Mesenchymal stem cell (in vitro differentiated cells and primary cell): ENCODE data around the gene MIEF2.
"Not testable (repeated sequence)": the region's sequence is repeated elsewhere in the genome, so short reads cannot be mapped to it uniquely, and the experiment has no call there.

ENCODE experiments used
- DNase-seq: peaks from one replicate; pipeline ENCODE4 v3.0.0-alpha.2; 2013
- H2AFZ ChIP-seq: one replicate; pipeline ENCODE4 v1.6.1; 2013; ENCODE audit warnings: low read depth, mild to moderate bottlenecking, control low read depth, inconsistent platforms, low read length, moderate library complexity
- H2AK5ac ChIP-seq: 2 replicates; pipeline ENCODE4 v1.6.1; 2013; ENCODE audit warnings: low read length, moderate library complexity, mild to moderate bottlenecking, inconsistent platforms; ENCODE audit not compliant: severe bottlenecking
- H2BK120ac ChIP-seq: one replicate; pipeline ENCODE4 v1.6.1; 2013; ENCODE audit warnings: low read depth, mild to moderate bottlenecking, inconsistent platforms, low read length, moderate library complexity
- H2BK12ac ChIP-seq, 2 experiments: one replicate each; pipeline ENCODE4 v1.6.1; 2013; ENCODE audit warnings: inconsistent platforms in 2 of 2, low read length in 2 of 2, mild to moderate bottlenecking in 2 of 2, moderate library complexity in 2 of 2, control low read depth in 1 of 2
- H2BK15ac ChIP-seq: one replicate; pipeline ENCODE4 v1.6.1; 2013; ENCODE audit warnings: mild to moderate bottlenecking, low read depth, inconsistent platforms; ENCODE audit not compliant: poor library complexity, severe bottlenecking
- H2BK5ac ChIP-seq: 2 replicates; pipeline ENCODE4 v1.6.1; 2013; ENCODE audit warnings: low read depth, mild to moderate bottlenecking, low read length, control low read depth, inconsistent platforms; ENCODE audit not compliant: poor library complexity, severe bottlenecking
- H3K14ac ChIP-seq, 2 experiments: one replicate each; pipeline ENCODE4 v1.6.1; 2013; ENCODE audit warnings: inconsistent platforms in 2 of 2, low read length in 2 of 2, control low read depth in 1 of 2, mild to moderate bottlenecking in 1 of 2, moderate library complexity in 1 of 2
- H3K18ac ChIP-seq, 2 experiments: one replicate each; pipeline ENCODE4 v1.6.1; 2013; ENCODE audit warnings: inconsistent platforms in 2 of 2, low read length in 2 of 2, control low read depth in 1 of 2, low read depth in 1 of 2, mild to moderate bottlenecking in 1 of 2
- H3K23ac ChIP-seq, 2 experiments: one replicate each; pipeline ENCODE4 v1.6.1; 2013; ENCODE audit warnings: inconsistent platforms in 2 of 2, low read length in 2 of 2, mild to moderate bottlenecking in 2 of 2, moderate library complexity in 2 of 2, control low read depth in 1 of 2
- H3K27ac ChIP-seq: 2 replicates; pipeline ENCODE4 v1.5.1; 2013; ENCODE audit warnings: mild to moderate bottlenecking, moderate library complexity, low read length, control low read depth, inconsistent platforms; ENCODE audit not compliant: poor library complexity, severe bottlenecking
- H3K27me3 ChIP-seq, 2 experiments: 2 replicates each; pipeline versions ENCODE4 v1.6.1 to v1.7.0; 2013; ENCODE audit warnings: low read length in 2 of 2, mild to moderate bottlenecking in 2 of 2, moderate library complexity in 2 of 2, control low read depth in 1 of 2, inconsistent platforms in 1 of 2; ENCODE audit not compliant: control insufficient read depth in 1 of 2, insufficient read depth in 1 of 2
- H3K36me3 ChIP-seq, 2 experiments: 2 replicates each; pipeline versions ENCODE4 v1.6.1 to v1.7.0; 2013; ENCODE audit warnings: low read length in 2 of 2, control low read depth in 1 of 2, inconsistent platforms in 1 of 2, low read depth in 1 of 2, mild to moderate bottlenecking in 1 of 2; ENCODE audit not compliant: insufficient read depth in 2 of 2, control insufficient read depth in 1 of 2
- H3K4ac ChIP-seq, 2 experiments: one replicate each; pipeline ENCODE4 v1.6.1; 2013; ENCODE audit warnings: inconsistent platforms in 2 of 2, low read length in 2 of 2, mild to moderate bottlenecking in 2 of 2, moderate library complexity in 2 of 2, control low read depth in 1 of 2, low read depth in 1 of 2
- H3K4me1 ChIP-seq: 2 replicates; pipeline ENCODE4 v1.6.1; 2013; ENCODE audit warnings: low read depth, low read length, control low read depth; ENCODE audit not compliant: control insufficient read depth, insufficient read depth
- H3K4me2 ChIP-seq: 2 replicates; pipeline ENCODE4 v1.6.1; 2013; ENCODE audit warnings: low read length, mild to moderate bottlenecking, inconsistent platforms; ENCODE audit not compliant: poor library complexity, severe bottlenecking
- H3K4me3 ChIP-seq, 2 experiments: 2 replicates each; pipeline versions ENCODE4 v1.5.1 to v1.7.0; 2013; ENCODE audit warnings: low read length in 2 of 2, mild to moderate bottlenecking in 2 of 2, control low read depth in 1 of 2, low read depth in 1 of 2; ENCODE audit not compliant: insufficient read depth in 1 of 2
- H3K79me1 ChIP-seq: replicated peaks from 2 replicates; pipeline ENCODE4 v1.6.1; 2013; ENCODE audit warnings: mild to moderate bottlenecking, control low read depth, low read length, inconsistent platforms; ENCODE audit not compliant: poor library complexity, severe bottlenecking
- H3K9ac ChIP-seq: 2 replicates; pipeline ENCODE4 v1.7.0; 2013; ENCODE audit warnings: mild to moderate bottlenecking, low read length, moderate library complexity
- H3K9me3 ChIP-seq: 2 replicates; pipeline ENCODE4 v1.7.0; 2013; ENCODE audit warnings: mild to moderate bottlenecking, low read length; ENCODE audit not compliant: control insufficient read depth
- H4K8ac ChIP-seq: one replicate; pipeline ENCODE4 v1.6.1; 2013; ENCODE audit warnings: inconsistent platforms, mild to moderate bottlenecking, low read length, moderate library complexity
- H4K91ac ChIP-seq: one replicate; pipeline ENCODE4 v1.6.1; 2013; ENCODE audit warnings: mild to moderate bottlenecking, low read length, inconsistent platforms
- WGBS: methylation state at CpG from one replicate; pipeline ENCODE4 v1.1.7; 2013; ENCODE audit warnings: mixed read lengths; 5-methylcytosine and 5-hydroxymethylcytosine counted together

MIEF2 gene

GRCh38 chr17:18303206-18303605 is 42.7 kb downstream of the MIEF2 start:
- H3K27ac ChIP-seq, H3K4me2 ChIP-seq, H3K14ac ChIP-seq, H2BK120ac ChIP-seq, H2AK5ac ChIP-seq, H3K23ac ChIP-seq, H3K9ac ChIP-seq, H3K18ac ChIP-seq, H3K4me3 ChIP-seq, H2BK5ac ChIP-seq, H3K4ac ChIP-seq, H4K8ac ChIP-seq, DNase-seq, H4K91ac ChIP-seq, H3K4me1 ChIP-seq, H3K9me3 ChIP-seq, H2BK15ac ChIP-seq, H3K27me3 ChIP-seq, H2BK12ac ChIP-seq, H2AFZ ChIP-seq: not testable (repeated sequence)
- Histone ChIP-seq H3K36me3 (peaks cover 59 to 77% of the 10 kb centered on the region in 2 experiments), H3K79me1 (peaks cover 23% of the 10 kb centered on the region)
- 41% methylated on average over 11 of the region's 13 CpGs for WGBS

GRCh38 chr17:18309202-18309601 is 48.7 kb downstream of the MIEF2 start:
- Histone ChIP-seq H3K23ac (no peak overlapping the region), H2BK12ac (no peak overlapping the region), H2BK5ac (no peak overlapping the region), H3K4me2 (no peak overlapping the region), H3K9ac (no peak overlapping the region), H3K4me1 (no peaks in the 10 kb centered on the region), H3K4ac (no peak overlapping the region), H2BK15ac (no peak overlapping the region), H3K9me3 (no peaks in the 10 kb centered on the region), H4K91ac (no peak overlapping the region), H3K14ac (no peak overlapping the region), H3K27me3 (no peaks in the 10 kb centered on the region), H2BK120ac (no peak overlapping the region), H4K8ac (no peak overlapping the region), H3K79me1 (peaks cover 18% of the 10 kb centered on the region), H2AFZ (no peak overlapping the region), H3K27ac (no peak overlapping the region), H3K36me3 (peaks cover 27 to 37% of the 10 kb centered on the region in 2 experiments), H2AK5ac (no peak overlapping the region), H3K4me3 (no peak overlapping the region), H3K18ac (no peak overlapping the region)
- DNase-seq: no peak
- WGBS: 100% methylated on average over 1 of the region's 4 CpGs

GRCh38 chr17:18314059-18314730 is 53.7 kb downstream of the MIEF2 start:
- Histone ChIP-seq H2BK15ac (no peak overlapping the region), H3K23ac (peak overlapping the region; percentile 3 to 66), H4K8ac (peak overlapping the region; percentile 41), H3K9ac (peak overlapping the region; percentile 98), H3K14ac (peak overlapping the region in 1 of 2 experiments; percentile 87), H3K4me3 (peak overlapping the region; percentile 91 to 94), H2AK5ac (no peak overlapping the region), H3K18ac (peak overlapping the region; percentile 55 to 90), H2BK5ac (no peak overlapping the region), H2BK12ac (no peak overlapping the region), H3K36me3 (peaks cover 25 to 40% of the 10 kb centered on the region in 2 experiments), H3K27ac (peak overlapping the region; percentile 57), H3K4me1 (peaks cover 23% of the 10 kb centered on the region), H2AFZ (peak overlapping the region; percentile 87), H4K91ac (peak overlapping the region; percentile 44), H3K4me2 (peak overlapping the region; percentile 61), H3K27me3 (no peaks in the 10 kb centered on the region), H2BK120ac (no peak overlapping the region), H3K79me1 (peaks cover 25% of the 10 kb centered on the region), H3K4ac (peak overlapping the region; percentile 79 to 94), H3K9me3 (no peaks in the 10 kb centered on the region)
- DNase-seq: peak; percentile 46
- under 1% methylated on average over 39 of the region's 39 CpGs for WGBS

- H3K4me3 ChIP-seq: peak within 1 kb of the TSS; percentile 91 to 94
- peak within 1 kb of the TSS; percentile 65 for H3K4me2 ChIP-seq
- H3K23ac ChIP-seq: peak within 1 kb of the TSS; percentile 3 to 66
- no peak within 1 kb of the TSS for H2BK15ac ChIP-seq
- under 1% methylated on average over 78 of the region's 78 CpGs for WGBS
- H3K27ac ChIP-seq: peak within 1 kb of the TSS; percentile 71
- H3K9ac ChIP-seq: peak within 1 kb of the TSS; percentile 98
- H3K4me1 ChIP-seq: peaks cover 28% of the 10 kb centered on the region
- H3K18ac ChIP-seq: peak within 1 kb of the TSS; percentile 55 to 90
- no peaks in the 10 kb centered on the region for H3K9me3 ChIP-seq
- H2BK12ac ChIP-seq: no peak within 1 kb of the TSS
- H2BK120ac ChIP-seq: no peak within 1 kb of the TSS
- H3K14ac ChIP-seq: peak within 1 kb of the TSS in 1 of 2 experiments; percentile 87
- peaks cover 27 to 45% of the 10 kb centered on the region in 2 experiments for H3K36me3 ChIP-seq
- peak; percentile 99 for DNase-seq
- peak within 1 kb of the TSS; percentile 87 for H2AFZ ChIP-seq
- peak within 1 kb of the TSS; percentile 79 to 94 for H3K4ac ChIP-seq
- peak within 1 kb of the TSS; percentile 2 for H2BK5ac ChIP-seq
- H3K79me1 ChIP-seq: peaks cover 25% of the 10 kb centered on the region
- H2AK5ac ChIP-seq: peak within 1 kb of the TSS; percentile 42
- H4K8ac ChIP-seq: peak within 1 kb of the TSS; percentile 41
- peak within 1 kb of the TSS; percentile 44 for H4K91ac ChIP-seq
- H3K27me3 ChIP-seq: no peaks in the 10 kb centered on the region
These were observed 54.5 kb downstream of the MIEF2 start, which contains the start of the genes SMCR8 and TOP3A for GRCh38 chr17:18314731-18315561. Gene SMCR8 (plus strand): TSS chr17:18315293. CDS start chr17:18315790, 497 bp downstream. Gene TOP3A (minus strand): TSS chr17:18314994. CDS start chr17:18314778, 216 bp downstream.
